GF-D8 (cell line): ENCODE measurements around the gene ADAMTS8.

Experiments used
- DNase-seq: peaks from one replicate; lab custom pipeline; 2025; lab: John Stamatoyannopoulos, UW

The ADAMTS8 gene

DNA sequence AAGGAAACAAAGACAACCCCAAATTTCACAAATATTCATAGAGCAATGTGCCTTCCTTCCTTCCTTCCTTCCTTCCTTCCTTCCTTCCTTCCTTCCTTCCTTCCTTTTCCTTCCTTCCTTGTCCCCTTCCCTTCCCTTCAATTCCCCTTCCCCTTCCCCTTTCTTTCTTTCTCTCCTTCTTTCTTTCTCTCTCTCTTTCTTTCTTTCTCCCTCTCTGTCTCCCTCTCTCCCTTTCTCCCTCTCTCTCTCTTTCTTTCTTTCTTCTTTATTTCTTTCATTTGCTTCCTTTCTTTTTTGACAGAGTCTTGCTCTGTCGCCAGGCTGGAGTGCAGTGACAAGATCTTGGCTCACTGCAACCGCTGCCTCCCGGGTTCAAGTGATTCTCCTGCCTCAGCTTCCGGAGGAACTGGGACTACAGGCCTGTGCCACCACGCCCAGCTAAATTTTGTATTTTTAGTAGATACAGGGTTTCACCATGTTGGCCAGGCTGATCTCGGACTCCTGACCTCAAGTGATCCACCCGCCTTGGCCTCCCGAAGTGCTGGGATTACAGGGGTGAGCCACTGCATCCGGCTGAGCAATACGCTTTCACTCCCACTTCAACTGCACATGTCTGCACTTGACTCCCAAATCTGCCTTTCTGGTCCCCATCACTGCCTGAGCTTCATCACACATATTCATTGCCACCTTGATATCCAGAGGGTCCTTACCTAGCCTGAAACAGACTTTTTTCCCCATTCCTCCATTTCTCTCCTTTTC is 10.2 kb upstream of the ADAMTS8 start:
- peak; percentile 74 for DNase-seq

- no peak for DNase-seq
Observed at GRCh38 chr11:130437848-130438247, 9.4 kb upstream of the ADAMTS8 start.

- DNase-seq: no peak
Observed at GRCh38 chr11:130436171-130436570, 7.8 kb upstream of the ADAMTS8 start.

GRCh38 chr11:130435671-130436070 is 7.3 kb upstream of the ADAMTS8 start:
- no peak for DNase-seq

GRCh38 chr11:130434521-130435223 is 6.3 kb upstream of the ADAMTS8 start:
- DNase-seq: peak; percentile 75

- DNase-seq: no peak
Observed at GRCh38 chr11:130433357-130433756, 4.9 kb upstream of the ADAMTS8 start.

DNA sequence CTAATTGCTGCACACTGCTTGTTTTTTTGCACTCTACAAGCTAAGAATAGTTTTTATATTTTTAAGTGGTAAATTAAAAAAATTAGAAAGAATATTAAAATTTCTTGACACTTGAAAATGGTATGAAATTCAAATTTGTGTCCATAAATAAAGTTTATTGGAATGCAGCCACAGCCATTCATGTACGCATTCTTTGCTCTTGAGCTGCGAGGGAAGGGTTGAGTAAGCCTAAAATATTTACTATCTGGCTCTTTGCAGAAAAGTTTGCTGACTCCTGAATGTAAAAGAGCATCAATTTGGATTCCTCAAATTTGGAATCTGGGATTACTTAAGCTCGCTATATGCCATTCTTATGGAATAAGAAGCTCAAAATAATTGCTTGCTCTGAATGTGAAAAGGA is 3.4 kb upstream of the ADAMTS8 start:
- no peak for DNase-seq

- peak; percentile 34 for DNase-seq
Observed at GRCh38 chr11:130431331-130431773, 2.9 kb upstream of the ADAMTS8 start.

- no peak for DNase-seq
Observed at GRCh38 chr11:130429983-130430382, 1.6 kb upstream of the ADAMTS8 start.

- DNase-seq: no peak
Observed at GRCh38 chr11:130429120-130429681, 792 bp upstream of the ADAMTS8 start.

GRCh38 chr11:130427581-130428315 is 661 bp downstream of the ADAMTS8 start:
- no peak for DNase-seq

DNA sequence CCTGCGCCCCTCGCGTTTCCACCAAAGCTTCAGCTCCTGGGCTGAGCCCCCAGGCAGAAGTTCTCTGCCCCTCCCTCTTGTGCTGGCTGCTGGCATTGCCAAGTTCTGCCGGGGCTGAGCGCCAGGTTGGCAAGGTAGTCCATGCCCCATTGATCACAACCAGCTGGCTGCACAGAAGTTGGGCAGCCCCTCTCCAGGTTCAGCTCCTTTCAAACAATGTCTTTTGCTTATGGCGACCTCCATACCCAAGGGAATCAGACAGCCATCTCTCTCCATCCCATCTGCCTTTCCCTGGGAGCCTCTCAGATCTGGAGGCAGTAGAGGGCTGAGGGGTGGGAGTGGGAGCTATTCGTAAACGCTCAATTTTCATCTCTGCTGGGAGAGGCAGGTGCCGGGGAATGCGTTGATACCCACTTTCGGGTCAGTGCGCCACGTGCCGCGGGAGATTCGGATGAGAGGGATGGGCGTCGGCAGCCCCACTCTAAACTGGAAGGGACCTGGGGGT is 1.5 kb downstream of the ADAMTS8 start:
- DNase-seq: no peak

DNA sequence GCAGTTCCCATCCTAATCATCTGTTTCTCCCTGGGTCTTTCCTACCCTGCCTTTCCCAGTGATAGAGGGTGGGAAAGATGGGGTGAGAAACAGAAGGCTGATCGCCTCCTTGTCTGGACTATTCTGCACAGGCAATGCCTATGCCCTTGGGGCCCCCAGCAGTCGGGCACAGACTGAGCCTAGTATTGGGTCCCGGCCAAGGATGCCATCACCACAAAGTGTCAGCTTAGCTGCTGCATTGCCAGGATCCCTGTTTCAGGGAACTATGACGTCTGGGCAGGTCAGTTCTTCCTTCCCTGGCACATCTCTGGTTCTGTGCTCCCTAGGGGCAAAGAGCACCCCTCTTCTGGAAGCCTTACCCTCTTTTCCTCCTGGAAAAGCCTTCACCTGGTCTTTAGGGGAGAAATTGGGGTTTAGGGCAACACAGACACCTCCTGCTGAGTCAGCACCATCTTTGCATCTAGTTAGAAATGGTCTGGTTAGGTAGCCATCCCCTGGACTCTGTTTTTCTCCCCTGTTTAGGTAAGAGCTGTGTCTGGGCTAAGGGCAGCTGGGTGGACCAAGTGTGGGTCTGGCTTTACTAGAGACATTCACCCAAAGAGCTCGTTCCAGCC is 2.1 kb downstream of the ADAMTS8 start:
- DNase-seq: no peak

- no peak for DNase-seq
Observed at GRCh38 chr11:130425156-130425555, 3.3 kb downstream of the ADAMTS8 start.

DNA sequence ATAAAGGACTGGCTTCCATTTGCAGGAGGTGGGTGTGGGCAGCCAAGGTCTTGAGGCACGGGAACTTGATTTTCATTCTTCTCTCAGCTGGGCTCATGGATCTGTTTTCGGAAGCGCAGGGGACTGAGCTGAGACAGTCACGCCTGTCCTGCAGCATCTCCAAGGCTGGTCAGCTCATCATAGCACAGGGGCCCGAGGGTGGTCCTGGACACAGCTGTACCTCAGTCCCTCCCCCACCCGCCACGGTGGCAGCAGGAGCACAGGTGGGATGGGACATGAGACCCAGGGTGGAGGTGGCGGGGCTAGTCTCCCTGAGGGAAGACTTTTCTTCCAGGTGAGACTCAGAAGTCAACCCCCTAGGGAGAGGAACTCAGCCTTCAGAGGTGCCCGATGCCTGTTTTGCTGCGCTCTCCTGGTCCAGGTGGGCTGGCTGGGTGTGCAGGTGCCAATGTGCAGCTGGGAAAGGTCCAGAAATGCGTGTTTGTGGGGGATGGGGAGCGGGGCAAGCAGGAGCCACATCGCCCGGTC is 3.7 kb downstream of the ADAMTS8 start:
- no peak for DNase-seq

GRCh38 chr11:130423541-130424142 is 4.8 kb downstream of the ADAMTS8 start:
- DNase-seq: no peak

DNA sequence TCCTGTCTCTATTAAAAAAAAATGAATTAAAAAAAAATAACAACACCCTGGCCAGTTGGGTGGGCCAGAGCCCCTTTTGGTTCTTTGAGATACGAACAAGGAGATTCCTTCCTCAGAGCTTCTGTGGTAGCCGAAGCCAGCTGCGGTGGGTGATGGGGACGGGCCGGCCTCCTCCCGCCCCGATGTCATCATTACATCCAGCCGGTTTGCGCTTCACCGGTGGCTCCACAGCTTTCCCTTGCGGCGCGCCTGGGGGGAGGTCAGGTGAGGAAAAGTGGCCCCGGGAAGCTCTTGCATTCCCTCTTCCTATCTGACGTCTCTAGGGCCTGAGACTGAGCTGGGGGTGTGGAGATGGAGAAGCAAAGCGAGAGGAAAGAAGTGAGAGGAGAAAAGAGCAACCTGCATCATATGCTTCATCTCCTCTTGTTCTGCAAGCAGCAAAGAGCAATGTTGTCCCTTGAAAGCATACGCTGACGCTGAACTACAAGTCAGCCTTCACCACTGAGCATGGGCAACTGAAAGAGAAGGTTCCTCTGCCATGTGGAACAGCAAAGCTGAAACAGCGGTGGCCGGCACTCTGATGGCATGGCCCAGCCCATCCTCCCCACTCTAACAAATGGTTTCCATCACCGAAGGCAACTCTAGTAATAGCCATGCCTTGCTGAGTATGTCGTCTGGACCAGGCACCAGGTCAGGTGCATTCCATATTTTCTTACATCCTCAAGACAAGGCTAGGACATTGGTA is 6.0 kb downstream of the ADAMTS8 start:
- no peak for DNase-seq

- no peak for DNase-seq
Observed at GRCh38 chr11:130421697-130422096, 6.7 kb downstream of the ADAMTS8 start.

GRCh38 chr11:130421199-130421585 is 7.2 kb downstream of the ADAMTS8 start:
- DNase-seq: no peak

GRCh38 chr11:130420478-130421198 is 7.8 kb downstream of the ADAMTS8 start:
- peak; percentile 27 for DNase-seq
